Cardiac muscle cell (in vitro differentiated cells and primary cell): ENCODE data around the gene GHR. TPM values are rescaled to one million over a fixed set of nuclear protein-coding genes. Genes with fewer than 3 reads are reported as not detected.

Experiments
- DNase-seq, 2 donors: peaks; one replicate each; pipeline versions ENCODE4 v3.0.0 to v3.0.0-alpha.2; 2010 to 2017; ENCODE audit warnings: low read depth in 1 of 2, low spot score in 1 of 2
- H3K27ac ChIP-seq: fragments of 200-600 bp; sonication (generic); 2 replicates; pipeline ENCODE4 v1.5.1; 2016
- H3K27me3 ChIP-seq: fragments of 200-600 bp; sonication (generic); 2 replicates; pipeline ENCODE4 v1.6.0; 2016; ENCODE audit warnings: control low read depth
- H3K36me3 ChIP-seq: fragments of 200-600 bp; sonication (generic); 2 replicates; pipeline ENCODE4 v1.5.1; 2016; ENCODE audit warnings: control low read depth
- H3K4me1 ChIP-seq: fragments of 200-600 bp; sonication (generic); 2 replicates; pipeline ENCODE4 v1.8.1; 2017; ENCODE audit warnings: low read depth, mild to moderate bottlenecking, mixed run types
- H3K4me3 ChIP-seq: fragments of 200-600 bp; sonication (generic); 2 replicates; pipeline ENCODE4 v1.5.1; 2016; ENCODE audit warnings: mild to moderate bottlenecking
- H3K9me3 ChIP-seq: fragments of 200-600 bp; sonication (generic); 2 replicates; pipeline ENCODE4 v1.5.1; 2017; ENCODE audit warnings: low read depth, mild to moderate bottlenecking, control low read depth
- polyA plus RNA-seq: library from polyadenylated mRNA; unstranded; fragments of >200 nt; fragmentation: Nextera tagmentation; extraction: Ambion mirVana; gene quantifications from 2 replicates; pipeline ENCODE4 v1.2.1, GENCODE V29; 2016
- total RNA-seq: library from RNA; depleted of rRNA; stranded (reverse); fragments of >200 nt; gene quantifications from 2 replicates; pipeline ENCODE4 v1.2.3, GENCODE V29; 2016
- TF ChIP-seq, protein P1 (sequence below): IDR thresholded peaks from 2 replicates; pipeline ENCODE4 v1.5.1; 2012; ENCODE audit warnings: low read depth, mild to moderate bottlenecking, low read length

GHR gene
- total and polyA plus RNA-seq, 2 experiments from 2014 or later: 2.9 to 3.9 TPM

DNA sequence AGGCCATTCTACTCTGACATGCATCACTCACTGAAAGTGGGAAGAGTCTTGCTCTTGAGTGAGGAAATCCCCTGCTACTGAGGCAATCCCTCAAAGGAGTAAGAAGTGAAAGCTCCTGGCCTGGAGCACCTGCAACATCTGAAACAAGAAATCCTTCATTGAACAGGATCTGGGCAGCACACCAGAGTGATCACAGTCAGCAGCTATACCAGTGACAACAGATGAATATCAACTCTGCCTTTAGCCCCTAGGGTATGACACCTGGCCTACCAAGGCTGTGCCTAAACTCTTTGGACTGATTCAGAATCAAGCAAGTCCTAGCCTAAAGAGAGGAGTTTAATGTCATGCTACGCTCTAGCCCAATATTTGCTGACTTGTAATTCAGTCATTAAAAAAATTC is 177.2 kb downstream of the GHR start:
- no peak overlapping the region for H3K4me3 ChIP-seq
- H3K9me3 ChIP-seq: no peaks in the 10 kb centered on the region
- no peak for DNase-seq
- TF ChIP-seq, protein P1, sequence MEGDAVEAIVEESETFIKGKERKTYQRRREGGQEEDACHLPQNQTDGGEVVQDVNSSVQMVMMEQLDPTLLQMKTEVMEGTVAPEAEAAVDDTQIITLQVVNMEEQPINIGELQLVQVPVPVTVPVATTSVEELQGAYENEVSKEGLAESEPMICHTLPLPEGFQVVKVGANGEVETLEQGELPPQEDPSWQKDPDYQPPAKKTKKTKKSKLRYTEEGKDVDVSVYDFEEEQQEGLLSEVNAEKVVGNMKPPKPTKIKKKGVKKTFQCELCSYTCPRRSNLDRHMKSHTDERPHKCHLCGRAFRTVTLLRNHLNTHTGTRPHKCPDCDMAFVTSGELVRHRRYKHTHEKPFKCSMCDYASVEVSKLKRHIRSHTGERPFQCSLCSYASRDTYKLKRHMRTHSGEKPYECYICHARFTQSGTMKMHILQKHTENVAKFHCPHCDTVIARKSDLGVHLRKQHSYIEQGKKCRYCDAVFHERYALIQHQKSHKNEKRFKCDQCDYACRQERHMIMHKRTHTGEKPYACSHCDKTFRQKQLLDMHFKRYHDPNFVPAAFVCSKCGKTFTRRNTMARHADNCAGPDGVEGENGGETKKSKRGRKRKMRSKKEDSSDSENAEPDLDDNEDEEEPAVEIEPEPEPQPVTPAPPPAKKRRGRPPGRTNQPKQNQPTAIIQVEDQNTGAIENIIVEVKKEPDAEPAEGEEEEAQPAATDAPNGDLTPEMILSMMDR: no peak
- H3K4me1 ChIP-seq: peaks cover 39% of the 10 kb centered on the region
- H3K36me3 ChIP-seq: no peaks in the 10 kb centered on the region
- H3K27me3 ChIP-seq: no peaks in the 10 kb centered on the region
- H3K27ac ChIP-seq: no peak overlapping the region

DNA sequence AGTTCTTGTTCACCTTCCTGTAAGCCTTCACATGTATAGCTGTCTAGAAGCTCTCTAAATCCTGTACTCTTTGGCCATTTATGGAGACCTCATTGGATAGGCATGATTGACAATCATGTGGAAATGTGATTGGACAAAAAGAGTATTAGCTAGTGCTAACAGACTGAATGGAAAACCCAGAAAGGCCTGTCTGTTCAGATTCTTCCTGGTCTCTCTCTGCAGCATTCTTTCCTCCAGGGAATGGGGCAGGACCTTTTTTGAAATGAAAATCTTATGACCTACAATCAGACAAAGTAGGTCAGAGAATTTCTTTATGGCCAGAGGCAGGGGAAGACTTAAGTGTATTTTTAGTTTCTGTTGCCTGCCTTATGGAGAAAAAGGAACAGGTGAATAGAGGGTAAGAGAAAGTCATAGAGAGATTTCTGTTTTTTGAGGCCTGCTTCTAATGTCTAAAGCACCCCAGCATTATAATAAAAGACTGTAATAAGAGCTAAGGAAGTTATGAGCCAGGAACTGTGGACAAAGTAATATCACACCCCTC is 181.0 kb downstream of the GHR start:
- Histone ChIP-seq H3K27me3 (no peaks in the 10 kb centered on the region), H3K36me3 (no peaks in the 10 kb centered on the region), H3K4me1 (peaks cover 8% of the 10 kb centered on the region), H3K4me3 (no peak overlapping the region), H3K9me3 (no peaks in the 10 kb centered on the region), H3K27ac (no peak overlapping the region)
- no peak for DNase-seq
- TF ChIP-seq, protein P1: no peak

DNA sequence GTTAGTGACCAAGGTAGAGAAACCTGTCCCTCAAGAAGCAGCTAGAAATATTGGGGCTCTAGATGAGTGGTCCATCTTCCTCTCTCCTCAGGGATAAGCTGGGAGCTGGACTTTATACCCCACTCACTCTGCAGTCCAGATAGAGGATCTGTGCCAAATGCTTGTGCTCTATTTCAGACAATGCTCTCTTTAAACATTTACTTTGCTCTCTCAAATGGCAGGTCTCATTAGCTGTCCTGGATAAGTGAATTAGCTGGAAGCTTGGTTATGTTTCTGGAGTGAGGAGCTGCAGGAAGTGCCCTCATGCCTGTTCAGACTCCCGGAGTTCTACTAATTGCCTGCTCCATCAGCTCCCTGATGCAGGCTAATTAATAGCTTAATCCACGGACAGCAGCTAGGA is 182.3 kb downstream of the GHR start:
- no peak for DNase-seq
- no peak overlapping the region for H3K27ac ChIP-seq
- no peaks in the 10 kb centered on the region for H3K9me3 ChIP-seq
- H3K36me3 ChIP-seq: no peaks in the 10 kb centered on the region
- no peaks in the 10 kb centered on the region for H3K27me3 ChIP-seq
- peaks cover 8% of the 10 kb centered on the region for H3K4me1 ChIP-seq
- TF ChIP-seq, protein P1: no peak
- H3K4me3 ChIP-seq: no peak overlapping the region

DNA sequence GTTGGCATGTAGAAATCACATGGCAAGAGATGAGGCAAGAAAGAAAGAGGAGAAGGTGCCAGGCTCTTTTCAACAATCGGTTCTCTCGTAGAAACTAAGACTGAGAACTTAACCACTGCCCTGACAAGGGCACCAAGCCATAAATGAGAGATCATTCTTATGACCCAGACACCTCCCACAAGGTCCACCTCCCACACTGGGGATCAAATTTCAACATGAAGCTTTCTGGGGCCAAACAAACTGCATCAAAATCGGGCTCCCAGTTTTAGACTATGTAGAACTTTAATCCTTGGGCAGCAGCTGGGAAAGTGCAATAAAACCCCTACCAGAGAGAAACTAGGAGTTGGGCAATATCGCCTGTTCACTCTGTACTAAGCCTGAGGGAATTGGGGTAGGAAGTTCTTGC is 183.2 kb downstream of the GHR start:
- Histone ChIP-seq H3K27ac (no peak overlapping the region), H3K4me3 (no peak overlapping the region), H3K9me3 (no peaks in the 10 kb centered on the region), H3K4me1 (peaks cover 8% of the 10 kb centered on the region), H3K36me3 (no peaks in the 10 kb centered on the region), H3K27me3 (no peaks in the 10 kb centered on the region)
- TF ChIP-seq, protein P1: no peak
- no peak for DNase-seq

DNA sequence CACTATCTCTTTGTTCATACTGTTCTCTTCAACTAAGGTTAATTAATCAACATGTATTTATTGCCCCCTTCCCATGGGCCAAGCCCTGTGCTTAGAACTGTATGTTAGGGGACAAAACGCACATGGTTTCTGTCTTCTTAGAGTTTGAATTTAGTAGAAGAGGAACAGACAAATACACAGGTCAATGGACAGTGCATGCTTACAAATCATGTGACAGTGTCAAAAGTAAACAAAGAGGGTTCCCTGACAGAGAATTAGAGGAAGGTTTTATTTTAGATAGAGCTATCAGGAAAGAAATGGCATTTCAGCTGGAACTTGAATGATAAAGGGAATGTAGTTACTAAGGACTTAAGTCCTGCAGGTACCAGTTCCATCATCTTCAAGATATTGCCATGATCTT is 188.2 kb downstream of the GHR start:
- no peak overlapping the region for H3K4me3 ChIP-seq
- H3K27me3 ChIP-seq: no peaks in the 10 kb centered on the region
- no peaks in the 10 kb centered on the region for H3K9me3 ChIP-seq
- no peak for DNase-seq
- TF ChIP-seq, protein P1: no peak
- H3K27ac ChIP-seq: no peak overlapping the region
- H3K36me3 ChIP-seq: no peaks in the 10 kb centered on the region
- no peaks in the 10 kb centered on the region for H3K4me1 ChIP-seq
